IMR-90 (cell line): ENCODE results near the gene NAPA. TPM values are rescaled to one million over a fixed set of nuclear protein-coding genes. Genes with fewer than 3 reads are reported as not detected.

ENCODE experiments used
- ATAC-seq: fragments of 200-7000 bp; cut with Tn5 transposase; 2 replicates; pipeline ENCODE4 v1.9.1; 2020; ENCODE audit warnings: low read depth, mild to moderate bottlenecking, moderate library complexity
- BruUV-seq: library from RNA; stranded (reverse); fragments of 400-500 nt; replicated peaks from 2 replicates; lab custom pipeline; 2021; lab: Mats Ljungman, UMichigan
- CTCF ChIA-PET: fragments of 300-600 bp; formaldehyde crosslinking; extraction: SDS; loops from one replicate; lab custom pipeline; 2021; ENCODE audit warnings: antibody characterized with exemption; lab: Yijun Ruan, JAX
- POLR2A ChIA-PET: fragments of 300-600 bp; sonication (Branson Sonifier 250); formaldehyde crosslinking; loops from one replicate; lab custom pipeline; 2022; ENCODE audit warnings: antibody characterized with exemption; ENCODE audit not compliant: unreplicated experiment; lab: Charles Lee
- DNase-seq: peaks from one replicate; pipeline ENCODE4 v3.0.0; 2013
- H2AFZ ChIP-seq: replicated peaks from 2 replicates; pipeline ENCODE3; 2013; ENCODE audit warnings: low read length, mild to moderate bottlenecking; ENCODE audit not compliant: poor library complexity
- H2AK5ac ChIP-seq: 2 replicates; pipeline ENCODE4 v1.6.1; 2013; ENCODE audit warnings: low read depth, low read length, inconsistent platforms
- H2AK9ac ChIP-seq: replicated peaks from 2 replicates; pipeline ENCODE3; 2013; ENCODE audit warnings: mild to moderate bottlenecking, low read depth, low read length, moderate library complexity; ENCODE audit not compliant: poor library complexity
- H2BK120ac ChIP-seq: 2 replicates; pipeline ENCODE4 v1.6.1; 2013; ENCODE audit warnings: low read depth, low read length, inconsistent platforms
- H2BK15ac ChIP-seq: 3 replicates; pipeline ENCODE4 v1.6.1; 2013; ENCODE audit warnings: low read depth, low read length, inconsistent platforms
- H2BK20ac ChIP-seq: 2 replicates; pipeline ENCODE4 v1.6.1; 2013; ENCODE audit warnings: low read depth, mild to moderate bottlenecking, inconsistent platforms, low read length, moderate library complexity
- H2BK5ac ChIP-seq: 2 replicates; pipeline ENCODE4 v1.6.1; 2013; ENCODE audit warnings: mild to moderate bottlenecking, low read depth, low read length, inconsistent platforms; ENCODE audit not compliant: poor library complexity, severe bottlenecking
- H3K14ac ChIP-seq: replicated peaks from 2 replicates; pipeline ENCODE4 v1.6.1; 2013; ENCODE audit warnings: low read depth, low read length, inconsistent platforms
- H3K18ac ChIP-seq: 2 replicates; pipeline ENCODE4 v1.6.1; 2013; ENCODE audit warnings: low read depth, low read length, control low read depth
- H3K23ac ChIP-seq: 2 replicates; pipeline ENCODE4 v1.6.1; 2013; ENCODE audit warnings: low read depth, low read length, inconsistent platforms
- H3K27ac ChIP-seq: 2 replicates; pipeline ENCODE4 v1.5.1; 2013; ENCODE audit warnings: mild to moderate bottlenecking, control low read depth, low read length; ENCODE audit not compliant: insufficient read depth
- H3K27me3 ChIP-seq: 2 replicates; pipeline ENCODE4 v1.6.1; 2013; ENCODE audit warnings: low read length; ENCODE audit not compliant: control insufficient read depth, insufficient read depth
- H3K36me3 ChIP-seq: 2 replicates; pipeline ENCODE4 v1.6.1; 2013; ENCODE audit warnings: low read length, mixed read lengths; ENCODE audit not compliant: control insufficient read depth, insufficient read depth
- H3K4ac ChIP-seq: 2 replicates; pipeline ENCODE4 v1.6.1; 2013; ENCODE audit warnings: low read depth, low read length, inconsistent platforms
- H3K4me1 ChIP-seq: 2 replicates; pipeline ENCODE4 v1.6.1; 2013; ENCODE audit warnings: low read length, mixed read lengths; ENCODE audit not compliant: control insufficient read depth, insufficient read depth
- H3K4me2 ChIP-seq: 2 replicates; pipeline ENCODE4 v1.6.1; 2013; ENCODE audit warnings: low read depth, mild to moderate bottlenecking, control low read depth, low read length, moderate library complexity
- H3K4me3 ChIP-seq: 2 replicates; pipeline ENCODE4 v1.5.1; 2013; ENCODE audit warnings: low read depth, mild to moderate bottlenecking, control low read depth, low read length, moderate library complexity; ENCODE audit not compliant: insufficient read depth
- H3K56ac ChIP-seq: 2 replicates; pipeline ENCODE4 v1.6.1; 2013; ENCODE audit warnings: low read length, inconsistent platforms; ENCODE audit not compliant: insufficient read depth; ENCODE audit errors: extremely low read depth
- H3K79me1 ChIP-seq, 2 experiments: 2 replicates each; pipeline ENCODE4 v1.6.1; 2013; ENCODE audit warnings: low read length in 2 of 2, inconsistent platforms in 1 of 2, low read depth in 1 of 2
- H3K9ac ChIP-seq: 2 replicates; pipeline ENCODE4 v1.6.1; 2013; ENCODE audit warnings: low read depth, low read length, control low read depth
- H3K9me1 ChIP-seq: 2 replicates; pipeline ENCODE4 v1.6.1; 2013; ENCODE audit warnings: low read length, inconsistent platforms; ENCODE audit not compliant: insufficient read depth
- H3K9me3 ChIP-seq: 2 replicates; pipeline ENCODE4 v1.6.1; 2013; ENCODE audit warnings: low read length; ENCODE audit not compliant: control insufficient read depth, insufficient read depth
- H4K20me1 ChIP-seq: 2 replicates; pipeline ENCODE4 v1.6.1; 2013; ENCODE audit warnings: low read length, inconsistent platforms; ENCODE audit not compliant: insufficient read depth
- H4K5ac ChIP-seq: 2 replicates; pipeline ENCODE4 v1.6.1; 2013; ENCODE audit warnings: mild to moderate bottlenecking, low read depth, low read length, control low read depth
- H4K8ac ChIP-seq, 2 experiments: 2 replicates each; pipeline ENCODE4 v1.6.1; 2013; ENCODE audit warnings: low read depth in 2 of 2, low read length in 2 of 2, control low read depth in 1 of 2, inconsistent platforms in 1 of 2
- H4K91ac ChIP-seq: 2 replicates; pipeline ENCODE4 v1.6.1; 2013; ENCODE audit warnings: low read depth, low read length, inconsistent platforms; ENCODE audit not compliant: insufficient read depth
- BHLHE40 ChIP-seq: fragments of 150-350 bp; IDR thresholded peaks from 2 replicates; pipeline ENCODE4 v1.6.1; 2016; ENCODE audit warnings: mild to moderate bottlenecking, low read depth, low read length
- CHD1 ChIP-seq: IDR thresholded peaks from 2 replicates; pipeline ENCODE4 v1.6.1; 2012; ENCODE audit warnings: low read depth, low read length, improper control_type of control experiment
- CTCF ChIP-seq: conservative IDR thresholded peaks from 2 replicates; pipeline ENCODE4 v1.5.1; 2012; ENCODE audit warnings: mild to moderate bottlenecking, low read depth, low read length, improper control_type of control experiment
- MAZ ChIP-seq: IDR thresholded peaks from 2 replicates; pipeline ENCODE4 v1.6.1; 2012; ENCODE audit warnings: low read depth, mild to moderate bottlenecking, low read length, improper control_type of control experiment, moderate library complexity, borderline replicate concordance
- MXI1 ChIP-seq: IDR thresholded peaks from 2 replicates; pipeline ENCODE4 v1.6.1; 2012; ENCODE audit warnings: low read depth, mild to moderate bottlenecking, low read length, moderate library complexity, borderline replicate concordance
- NFE2L2 ChIP-seq: fragments of 150-350 bp; IDR thresholded peaks from 2 replicates; pipeline ENCODE4 v1.6.1; 2016; ENCODE audit warnings: low read depth, mild to moderate bottlenecking, low read length
- POLR2A ChIP-seq: IDR thresholded peaks from 2 replicates; pipeline ENCODE4 v1.6.1; 2012; ENCODE audit warnings: mild to moderate bottlenecking, low read depth, low read length
- RAD21 ChIP-seq: IDR thresholded peaks from 2 replicates; pipeline ENCODE4 v1.6.1; 2012; ENCODE audit warnings: low read length, improper control_type of control experiment
- RCOR1 ChIP-seq: IDR thresholded peaks from 2 replicates; pipeline ENCODE4 v1.6.1; 2012; ENCODE audit warnings: mild to moderate bottlenecking, low read length, improper control_type of control experiment; ENCODE audit not compliant: insufficient replicate concordance
- SMC3 ChIP-seq: fragments of 150-350 bp; IDR thresholded peaks from 2 replicates; pipeline ENCODE4 v1.6.1; 2016; ENCODE audit warnings: low read depth, mild to moderate bottlenecking, antibody characterized with exemption, low read length, moderate library complexity
- USF2 ChIP-seq: fragments of 150-350 bp; IDR thresholded peaks from 2 replicates; pipeline ENCODE4 v1.6.1; 2017; ENCODE audit warnings: mild to moderate bottlenecking, antibody characterized with exemption, low read length, low read depth
- WGBS, 2 experiments: methylation state at CpG; one replicate each; pipeline versions ENCODE4 v1.1.5 to v1.1.7; 2013; ENCODE audit warnings: missing lambda C conversion rate in 2 of 2; ENCODE audit not compliant: insufficient read length in 1 of 2; ENCODE audit errors: extremely low coverage in 2 of 2; 5-methylcytosine and 5-hydroxymethylcytosine counted together
- dilution Hi-C: fragments of 300-500 bp; cut with HindIII; formaldehyde crosslinking; loops from one replicate; pipeline ENCODE4 v1.14.3; 2018; ENCODE audit warnings: low sequenced_read_pairs; ENCODE audit not compliant: unreplicated experiment
- in situ Hi-C: fragments of 300-500 bp; cut with MboI; formaldehyde crosslinking; loops from 3 replicates; pipeline ENCODE4 v1.14.3; 2019; ENCODE audit warnings: low sequenced_read_pairs, inconsistent platforms, mixed read lengths
- intact Hi-C: fragments of 100-400 bp; cut with micrococcal nuclease; formaldehyde crosslinking; loops from 2 replicates; pipeline ENCODE4 v1.10.0; 2022
- polyA plus RNA-seq, 3 experiments: library from polyadenylated mRNA; depleted of rRNA; stranded (reverse); fragments of >200 nt; gene quantifications; 2 replicates each; pipeline ENCODE4 v1.2.3, GENCODE V29; 2012; ENCODE audit warnings: low replicate concordance in 1 of 3
- total RNA-seq: library from RNA; depleted of rRNA; stranded (reverse); fragments of >200 nt; gene quantifications from 2 replicates; pipeline ENCODE4 v1.2.3, GENCODE V29; 2012

The NAPA gene
- total and polyA plus RNA-seq, 2 of the 4 experiments (the other 2 are of a cell fraction): 76.4 to 126 TPM

- peaks cover 18% of the 10 kb centered on the region for H3K4me1 ChIP-seq
- CTCF ChIA-PET: no interaction called here
- no peaks in the 10 kb centered on the region for H3K27me3 ChIP-seq
- no peak for TF ChIP-seq BHLHE40
- TF ChIP-seq POLR2A: no peak
- no peak for TF ChIP-seq MXI1
- TF ChIP-seq NFE2L2: no peak
- TF ChIP-seq USF2: no peak
- no peak for TF ChIP-seq SMC3
- no peak for TF ChIP-seq CHD1
- TF ChIP-seq MAZ: no peak
- TF ChIP-seq CTCF: no peak
- no peak for TF ChIP-seq RAD21
- no peak for TF ChIP-seq RCOR1
- no peak for ATAC-seq
- peak; percentile 61 for DNase-seq
- H3K36me3 ChIP-seq: no peaks in the 10 kb centered on the region; the same call in 1 of the 2 replicates
- intact Hi-C loops: loop anchor here (10.0 kb wide), 1 partner anchor 153 kb away; no protein-coding TSS in a partner anchor
- POLR2A ChIA-PET: interaction anchor here (1.0 kb wide), 1 partner anchor 11 kb away, joined by 3 read pairs; no protein-coding TSS in a partner anchor
- H4K5ac ChIP-seq: no peak overlapping the region
- BruUV-seq: no TSS peak
- H3K9ac ChIP-seq: no peak overlapping the region
- H2BK5ac ChIP-seq: no peak overlapping the region
- H2AFZ ChIP-seq: no peak overlapping the region
- H3K27ac ChIP-seq: peak overlapping the region; percentile 57; the same call in 1 of the 2 replicates
- no peak overlapping the region for H3K56ac ChIP-seq
- H4K91ac ChIP-seq: no peak overlapping the region
- no peaks in the 10 kb centered on the region for H3K9me3 ChIP-seq
- H3K4me2 ChIP-seq: peak overlapping the region; percentile 77; the same call in 1 of the 2 replicates
- peaks cover 67% of the 10 kb centered on the region for H4K20me1 ChIP-seq
- H3K18ac ChIP-seq: no peak overlapping the region
- H2AK5ac ChIP-seq: no peak overlapping the region
- peak overlapping the region; percentile 50 for H2AK9ac ChIP-seq
- no peak overlapping the region for H3K4ac ChIP-seq
- WGBS, 2 experiments: 61% methylated on average over 2 of the region's 7 CpGs; no CpG with 5 or more reads in 1 of the 2 experiments
- H3K79me1 ChIP-seq: peaks cover 37 to 85% of the 10 kb centered on the region in 2 experiments
- H2BK20ac ChIP-seq: no peak overlapping the region
- no peak overlapping the region for H4K8ac ChIP-seq
- peaks cover 25% of the 10 kb centered on the region for H3K9me1 ChIP-seq
- no peak overlapping the region for H2BK120ac ChIP-seq
- H3K23ac ChIP-seq: 0 out of 2 replicates have a peak overlapping the region, but pooled peaks have one; percentile 28
- H2BK15ac ChIP-seq: no peak overlapping the region
- H3K14ac ChIP-seq: no peak overlapping the region
- in situ Hi-C loops: no loop called here
- no peak overlapping the region for H3K4me3 ChIP-seq
- dilution Hi-C loops: no loop called here
Observed at GRCh38 chr19:47511681-47512080, 3.2 kb downstream of the NAPA start.
